ENCODE data around the gene ATL3. TPM values are rescaled to one million over a fixed set of nuclear protein-coding genes. Genes with fewer than 3 reads are reported as not detected.
A peak's percentile ranks its signal among the peaks of the same experiment; 100 is the strongest.
"Not testable (repeated sequence)": the region's sequence is repeated elsewhere in the genome, so short reads cannot be mapped to it uniquely, and the experiment has no call there.

ATL3 gene
- total and polyA plus RNA-seq, 4 experiments from 2014 or later: 22.2 to 43.3 (median 34.9) TPM

- Mint-ChIP-seq H3K9me3 (peaks cover 0 to 5% (median 0%) of the 10 kb centered on the region in 8 donors), H3K36me3 (peaks cover 8% of the 10 kb centered on the region in 2 donors), H3K4me1 (peaks cover 0 to 2% (median 0%) of the 10 kb centered on the region in 4 donors), H3K27ac (no peak overlapping the region), H3K4me3 (no peak overlapping the region), H3K27me3 (no peaks in the 10 kb centered on the region)
- intact Hi-C loops (cut with micrococcal nuclease): no loop called here
- Histone ChIP-seq H3K4me1 (ENCODE audit: insufficient read depth, low read length) (no peaks in the 10 kb centered on the region), H3K4me3 (ENCODE audit: low read length in 2 of 2) (no peak overlapping the region), H3K27ac (ENCODE audit: low read depth, low read length) (no peak overlapping the region), H3K9me3 (ENCODE audit: control insufficient read depth in 1 of 2, low read length in 2 of 2) (no peaks in the 10 kb centered on the region), H3K36me3 (ENCODE audit: insufficient read depth, low read length) (no peaks in the 10 kb centered on the region), H3K27me3 (ENCODE audit: insufficient read depth, low read length) (no peaks in the 10 kb centered on the region)
- POLR2A ChIA-PET (ENCODE audit: partially characterized antibody): no interaction called here
- CTCF ChIA-PET (ENCODE audit: partially characterized antibody): interaction anchor here (0.6 kb wide), 2 partner anchors 14 to 31 kb away, joined by 3 read pairs; no protein-coding TSS in a partner anchor
- DNase-seq: no peak
Measured at GRCh38 chr11:63589000-63589399, 82.2 kb downstream of the ATL3 start.

DNA sequence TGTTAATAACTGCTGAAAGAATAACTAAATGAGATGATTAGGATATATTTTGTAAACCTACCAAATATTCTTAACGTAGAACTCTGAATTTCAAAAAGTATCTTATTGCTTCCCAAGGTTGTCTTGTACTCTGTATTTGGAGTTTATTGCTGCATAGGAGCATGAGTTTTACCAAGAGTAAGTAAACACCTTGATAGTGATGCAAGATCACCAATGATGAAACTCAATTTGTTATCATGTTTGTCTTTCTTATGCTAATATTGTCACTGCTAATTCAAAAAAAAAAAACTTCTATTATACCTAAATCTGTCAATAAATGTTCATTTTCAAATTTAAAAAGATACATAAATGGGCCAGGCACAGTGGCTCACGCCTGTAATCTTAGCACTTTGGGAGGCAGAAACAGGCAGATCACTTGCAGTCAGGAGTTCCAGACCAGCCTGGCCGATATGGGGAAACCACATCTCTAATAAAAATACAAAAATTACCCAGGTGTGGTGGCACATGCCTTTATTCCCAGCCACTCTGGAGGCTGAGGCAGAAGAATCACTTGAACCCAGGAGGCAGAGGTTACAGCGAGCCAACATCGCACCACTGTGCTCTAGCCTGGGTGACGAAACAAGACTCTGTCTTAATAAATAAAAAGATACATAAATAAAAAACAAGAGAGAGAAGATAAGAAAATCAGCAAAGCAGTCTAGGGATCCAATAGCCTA lies 84.6 kb downstream of the ATL3 start:
- Mint-ChIP-seq H3K36me3 (peaks cover 14 to 16% of the 10 kb centered on the region in 2 donors), H3K4me3 (no peak overlapping the region), H3K4me1 (peaks cover 11 to 12% (median 11%) of the 10 kb centered on the region in 4 donors), H3K9me3 (peaks cover under 1 to 13% (median 6%) of the 10 kb centered on the region in 8 donors), H3K27me3 (no peaks in the 10 kb centered on the region), H3K27ac (no peak overlapping the region)
- Histone ChIP-seq H3K36me3 (ENCODE audit: insufficient read depth, low read length) (no peaks in the 10 kb centered on the region), H3K9me3 (ENCODE audit: control insufficient read depth in 1 of 2, low read length in 2 of 2) (no peaks in the 10 kb centered on the region), H3K27ac (ENCODE audit: low read depth, low read length) (no peak overlapping the region), H3K4me1 (ENCODE audit: insufficient read depth, low read length) (peaks cover 9% of the 10 kb centered on the region), H3K27me3 (ENCODE audit: insufficient read depth, low read length) (no peaks in the 10 kb centered on the region), H3K4me3 (ENCODE audit: low read length in 2 of 2) (no peak overlapping the region)
- intact Hi-C loops (cut with micrococcal nuclease): no loop called here
- POLR2A ChIA-PET (ENCODE audit: partially characterized antibody): no interaction called here
- CTCF ChIA-PET (ENCODE audit: partially characterized antibody): interaction anchor here (0.7 to 0.9 kb wide), 2 partner anchors 12 to 25 kb away, joined by 3 to 4 read pairs; no protein-coding TSS in a partner anchor
- DNase-seq: no peak

DNA sequence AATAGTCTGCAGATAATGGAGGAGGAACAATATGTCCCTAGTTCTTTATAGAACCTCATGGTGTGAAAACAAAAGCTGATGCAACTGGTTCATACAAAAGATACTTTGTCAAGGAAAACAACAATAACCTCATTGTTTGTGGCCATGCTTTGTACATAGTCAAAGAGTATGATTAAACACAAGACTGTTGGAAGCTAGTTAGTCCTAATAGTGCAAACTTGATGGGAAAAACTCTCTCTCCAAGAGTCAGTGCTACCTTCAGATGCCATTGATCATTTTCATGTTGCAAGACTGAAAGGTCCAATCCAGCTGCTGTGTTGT lies 87.9 kb downstream of the ATL3 start:
- H3K27me3 ChIP-seq (ENCODE audit: insufficient read depth, low read length): no peaks in the 10 kb centered on the region
- ChIA-PET POLR2A (ENCODE audit: partially characterized antibody) (interaction anchor here (1.0 to 1.9 kb wide), 2 partner anchors 16 to 22 kb away, joined by 3 to 9 read pairs; no protein-coding TSS in a partner anchor), CTCF (ENCODE audit: partially characterized antibody) (interaction anchor here (1.0 kb wide), 1 partner anchor 9 kb away, joined by 4 read pairs; no protein-coding TSS in a partner anchor)
- H3K9me3 Mint-ChIP-seq: peaks cover 3 to 40% (median 26%) of the 10 kb centered on the region in 8 donors
- peaks cover 0 to 9% of the 10 kb centered on the region in 2 donors for H3K9me3 ChIP-seq (ENCODE audit: control insufficient read depth in 1 of 2, low read length in 2 of 2)
- peaks cover 11 to 12% (median 11%) of the 10 kb centered on the region in 4 donors for H3K4me1 Mint-ChIP-seq
- intact Hi-C loops (cut with micrococcal nuclease): no loop called here
- no peaks in the 10 kb centered on the region for H3K27me3 Mint-ChIP-seq
- no peak overlapping the region for H3K4me3 ChIP-seq (ENCODE audit: low read length in 2 of 2)
- no peak for DNase-seq
- peak overlapping the region in 2 of 7 donors; percentile 0 to 89 for H3K27ac Mint-ChIP-seq
- H3K4me3 Mint-ChIP-seq: no peak overlapping the region
- H3K27ac ChIP-seq (ENCODE audit: low read depth, low read length): no peak overlapping the region
- H3K4me1 ChIP-seq (ENCODE audit: insufficient read depth, low read length): peaks cover 9% of the 10 kb centered on the region
- no peaks in the 10 kb centered on the region for H3K36me3 ChIP-seq (ENCODE audit: insufficient read depth, low read length)
- H3K36me3 Mint-ChIP-seq: peaks cover 21% of the 10 kb centered on the region in 2 donors

- H3K27ac Mint-ChIP-seq; intact Hi-C loops (cut with micrococcal nuclease); H3K36me3 ChIP-seq (ENCODE audit: insufficient read depth, low read length); H3K4me1 ChIP-seq (ENCODE audit: insufficient read depth, low read length); H3K27me3 Mint-ChIP-seq; CTCF ChIA-PET (ENCODE audit: partially characterized antibody); H3K27me3 ChIP-seq (ENCODE audit: insufficient read depth, low read length); H3K4me3 ChIP-seq (ENCODE audit: low read length in 2 of 2); DNase-seq; H3K4me3 Mint-ChIP-seq; POLR2A ChIA-PET (ENCODE audit: partially characterized antibody); H3K9me3 ChIP-seq (ENCODE audit: control insufficient read depth in 1 of 2, low read length in 2 of 2); H3K27ac ChIP-seq (ENCODE audit: low read depth, low read length): not testable (repeated sequence)
- peaks cover 3 to 39% (median 25%) of the 10 kb centered on the region in 8 donors for H3K9me3 Mint-ChIP-seq
- peaks cover 11 to 12% (median 11%) of the 10 kb centered on the region in 4 donors for H3K4me1 Mint-ChIP-seq
- H3K36me3 Mint-ChIP-seq: peaks cover 17 to 22% of the 10 kb centered on the region in 2 donors
Measured at GRCh38 chr11:63581224-63581623, 90.0 kb downstream of the ATL3 start.

- POLR2A ChIA-PET (ENCODE audit: partially characterized antibody); intact Hi-C loops (cut with micrococcal nuclease); CTCF ChIA-PET (ENCODE audit: partially characterized antibody); H3K9me3 ChIP-seq (ENCODE audit: control insufficient read depth in 1 of 2, low read length in 2 of 2); H3K36me3 ChIP-seq (ENCODE audit: insufficient read depth, low read length); H3K27ac Mint-ChIP-seq; H3K27ac ChIP-seq (ENCODE audit: low read depth, low read length); H3K27me3 ChIP-seq (ENCODE audit: insufficient read depth, low read length); DNase-seq; H3K4me3 Mint-ChIP-seq; H3K27me3 Mint-ChIP-seq; H3K4me3 ChIP-seq (ENCODE audit: low read length in 2 of 2): not testable (repeated sequence)
- Mint-ChIP-seq H3K36me3 (peaks cover 17 to 27% of the 10 kb centered on the region in 2 donors), H3K4me1 (peaks cover 24 to 28% (median 25%) of the 10 kb centered on the region in 4 donors), H3K9me3 (peaks cover 3 to 39% (median 25%) of the 10 kb centered on the region in 8 donors)
- peaks cover 23% of the 10 kb centered on the region for H3K4me1 ChIP-seq (ENCODE audit: insufficient read depth, low read length)
Measured at GRCh38 chr11:63578882-63579281, 92.3 kb downstream of the ATL3 start.

DNA sequence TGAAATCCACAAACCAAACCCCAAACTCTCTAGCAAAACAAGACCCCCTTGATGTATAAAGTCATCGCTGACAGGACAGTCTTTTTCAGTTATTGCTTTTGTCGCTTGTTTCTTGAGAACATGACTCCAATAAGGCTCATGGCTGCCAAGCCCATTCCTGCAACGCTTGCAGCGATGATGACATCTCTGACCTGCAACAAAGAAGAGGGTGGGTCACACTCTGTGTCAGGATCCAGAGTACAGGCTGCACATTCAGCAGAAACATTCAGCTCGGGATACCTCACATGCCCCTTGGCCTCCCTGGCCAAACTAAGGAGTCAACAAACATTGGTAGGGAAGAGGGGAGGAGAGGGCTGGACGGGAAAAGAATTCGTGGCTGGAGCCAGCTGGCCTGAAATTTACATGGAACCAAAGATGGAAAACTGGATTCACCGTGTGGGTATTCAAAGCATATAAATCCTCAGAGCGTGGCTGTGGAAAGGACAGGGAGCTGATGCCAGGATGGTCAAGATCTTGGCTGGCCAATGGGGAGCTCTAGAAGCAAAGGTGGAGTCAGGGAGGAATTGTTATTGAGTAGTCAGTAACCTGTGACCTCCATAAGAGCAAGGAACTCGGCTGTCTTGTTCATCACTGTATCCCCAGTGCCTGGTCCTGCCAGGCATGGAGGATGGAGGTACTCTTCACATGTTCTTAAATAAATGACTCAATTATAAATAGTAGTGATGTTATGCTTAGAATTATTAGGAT lies 96.1 kb downstream of the ATL3 start:
- intact Hi-C loops (cut with micrococcal nuclease): loop anchor here (5.0 kb wide), 1 partner anchor 37 kb away; the partner anchor contains the start of gene PLAAT3
- Mint-ChIP-seq H3K27me3 (no peaks in the 10 kb centered on the region), H3K4me3 (peak overlapping the region; percentile 84 to 94 (median 89)), H3K27ac (peak overlapping the region; percentile 25 to 98 (median 90)), H3K36me3 (peaks cover 0 to 10% of the 10 kb centered on the region in 2 donors), H3K9me3 (peaks cover 0 to 14% (median 5%) of the 10 kb centered on the region in 8 donors), H3K4me1 (peaks cover 14 to 22% (median 19%) of the 10 kb centered on the region in 4 donors)
- CTCF ChIA-PET (ENCODE audit: partially characterized antibody): interaction anchor here (0.6 to 2.3 kb wide), 8 partner anchors 9 to 96 kb away, joined by 3 to 9 read pairs (median 5); partner anchors contain the start of gene PLAAT4
- H3K4me1 ChIP-seq (ENCODE audit: insufficient read depth, low read length): peaks cover 15% of the 10 kb centered on the region
- peak overlapping the region; percentile 4 to 34 for H3K4me3 ChIP-seq (ENCODE audit: low read length in 2 of 2)
- H3K9me3 ChIP-seq (ENCODE audit: control insufficient read depth in 1 of 2, low read length in 2 of 2): peaks cover 0 to 2% of the 10 kb centered on the region in 2 donors
- H3K36me3 ChIP-seq (ENCODE audit: insufficient read depth, low read length): no peaks in the 10 kb centered on the region
- no peaks in the 10 kb centered on the region for H3K27me3 ChIP-seq (ENCODE audit: insufficient read depth, low read length)
- POLR2A ChIA-PET (ENCODE audit: partially characterized antibody): interaction anchor here (1.1 to 2.1 kb wide), 5 partner anchors 11 to 38 kb away, joined by 3 to 15 read pairs (median 5); partner anchors contain the start of genes PLAAT2 and PLAAT4
- DNase-seq: no peak
- peak overlapping the region; percentile 36 for H3K27ac ChIP-seq (ENCODE audit: low read depth, low read length)
